Mesendoderm (in vitro differentiated cells): ENCODE data around the gene PDGFA.

Source experiments
- DNase-seq: peaks from one replicate; pipeline ENCODE4 v3.0.0; 2013
- H2AK5ac ChIP-seq: 2 replicates; pipeline ENCODE4 v1.6.1; 2013; ENCODE audit warnings: low read length, inconsistent platforms
- H2BK120ac ChIP-seq: 2 replicates; pipeline ENCODE4 v1.6.1; 2013; ENCODE audit warnings: low read depth, mild to moderate bottlenecking, low read length, moderate library complexity, mixed read lengths
- H2BK15ac ChIP-seq: replicated peaks from 2 replicates; pipeline ENCODE4 v1.6.1; 2013; ENCODE audit warnings: low read depth, mild to moderate bottlenecking, moderate library complexity
- H2BK5ac ChIP-seq: 2 replicates; pipeline ENCODE4 v1.6.1; 2013; ENCODE audit warnings: low read length, inconsistent platforms
- H3K18ac ChIP-seq: 2 replicates; pipeline ENCODE4 v1.6.1; 2013; ENCODE audit warnings: mild to moderate bottlenecking, low read length, mixed read lengths
- H3K23ac ChIP-seq: one replicate; pipeline ENCODE4 v1.6.1; 2013; ENCODE audit warnings: low read length
- H3K27ac ChIP-seq: 2 replicates; pipeline ENCODE4 v1.5.1; 2013; ENCODE audit warnings: low read depth, mild to moderate bottlenecking, inconsistent platforms, low read length, moderate library complexity
- H3K27me3 ChIP-seq: 2 replicates; pipeline ENCODE4 v1.6.1; 2013; ENCODE audit warnings: low read length, control low read depth, mild to moderate bottlenecking, inconsistent platforms; ENCODE audit not compliant: insufficient read depth, poor library complexity
- H3K36me3 ChIP-seq: 2 replicates; pipeline ENCODE4 v1.6.1; 2013; ENCODE audit warnings: low read length, inconsistent platforms; ENCODE audit not compliant: control insufficient read depth, insufficient read depth
- H3K4ac ChIP-seq: one replicate; pipeline ENCODE4 v1.6.1; 2013; ENCODE audit warnings: low read depth, mild to moderate bottlenecking, low read length, moderate library complexity
- H3K4me1 ChIP-seq: 2 replicates; pipeline ENCODE4 v1.6.1; 2013; ENCODE audit warnings: low read depth, low read length, inconsistent platforms; ENCODE audit not compliant: control insufficient read depth
- H3K4me2 ChIP-seq: 2 replicates; pipeline ENCODE4 v1.6.1; 2013; ENCODE audit warnings: low read length
- H3K4me3 ChIP-seq: 2 replicates; pipeline ENCODE4 v1.5.1; 2013; ENCODE audit warnings: mild to moderate bottlenecking, low read length
- H3K56ac ChIP-seq: one replicate; pipeline ENCODE4 v1.6.1; 2013; ENCODE audit warnings: low read length
- H3K79me1 ChIP-seq: 2 replicates; pipeline ENCODE4 v1.6.1; 2013; ENCODE audit warnings: low read length, inconsistent platforms
- H3K79me2 ChIP-seq: 2 replicates; pipeline ENCODE4 v1.6.1; 2013; ENCODE audit warnings: mild to moderate bottlenecking, low read length; ENCODE audit not compliant: control insufficient read depth, insufficient read depth
- H3K9ac ChIP-seq: 2 replicates; pipeline ENCODE4 v1.6.1; 2013; ENCODE audit warnings: low read length, inconsistent platforms
- H4K5ac ChIP-seq: one replicate; pipeline ENCODE4 v1.6.1; 2013; ENCODE audit warnings: low read length
- H4K8ac ChIP-seq: one replicate; pipeline ENCODE4 v1.6.1; 2013; ENCODE audit warnings: low read depth, mild to moderate bottlenecking, control low read depth, low read length, moderate library complexity
- WGBS: extraction: QIAGEN DNeasy Blood & Tissue Kit; methylation state at CpG from one replicate; pipeline ENCODE4 v1.1.7; 2013; ENCODE audit warnings: low lambda C conversion rate, missing lambda C conversion rate; ENCODE audit not compliant: insufficient coverage; ENCODE audit errors: extremely low coverage; 5-methylcytosine and 5-hydroxymethylcytosine counted together

Gene PDGFA

GRCh38 chr7:475425-475728, 44.3 kb downstream of the PDGFA start:
- no peak overlapping the region for H3K27ac ChIP-seq

DNA sequence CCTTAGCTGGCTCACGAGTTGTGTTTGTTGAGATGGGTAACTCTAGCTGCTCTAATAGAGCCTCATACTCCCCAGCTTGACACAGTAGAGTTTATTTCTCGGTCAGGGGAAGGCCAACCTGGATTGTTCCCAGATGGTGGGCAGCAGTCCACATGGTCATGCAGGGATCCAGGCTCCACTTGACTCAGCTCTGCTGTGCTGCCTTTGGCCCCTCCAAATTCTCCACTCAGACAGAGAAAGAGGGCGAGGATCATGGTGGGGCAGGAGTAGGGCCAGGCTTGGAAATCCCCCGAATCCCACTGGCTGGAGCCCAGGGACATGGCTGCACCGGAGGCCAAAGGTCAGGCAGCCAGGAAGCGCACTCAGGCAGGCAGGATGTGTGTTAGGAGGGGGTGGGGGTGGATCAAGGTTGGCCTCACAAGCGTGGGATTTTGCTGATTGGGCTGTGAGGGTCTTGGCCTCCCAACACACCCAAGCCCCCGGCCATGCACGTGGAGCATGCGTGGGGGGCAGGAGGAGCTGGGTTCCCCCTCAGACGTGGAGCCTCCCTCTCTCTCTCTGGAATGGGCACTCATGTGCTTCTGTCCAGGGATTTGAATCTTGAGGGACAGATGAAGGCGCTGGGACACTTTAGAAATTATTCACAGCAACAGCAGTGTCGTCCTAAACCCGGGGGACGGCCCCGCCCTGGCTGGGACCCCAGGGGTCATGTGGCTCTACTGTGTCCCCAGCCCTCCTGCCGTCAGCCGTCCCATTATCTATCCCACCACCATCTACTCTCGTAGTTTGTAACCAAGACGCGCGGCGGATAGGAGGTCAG, 44.8 kb downstream of the PDGFA start:
- Histone ChIP-seq H2BK15ac (no peak overlapping the region), H3K79me1 (no peaks in the 10 kb centered on the region), H3K79me2 (no peaks in the 10 kb centered on the region), H3K4me2 (no peak overlapping the region), H3K36me3 (no peaks in the 10 kb centered on the region), H4K5ac (no peak overlapping the region), H3K56ac (no peak overlapping the region), H3K4me1 (no peaks in the 10 kb centered on the region), H4K8ac (no peak overlapping the region), H2BK120ac (no peak overlapping the region), H3K9ac (no peak overlapping the region), H3K18ac (no peak overlapping the region), H3K4ac (no peak overlapping the region), H2BK5ac (no peak overlapping the region), H3K23ac (no peak overlapping the region), H3K4me3 (no peak overlapping the region), H3K27me3 (no peaks in the 10 kb centered on the region), H3K27ac (no peak overlapping the region), H2AK5ac (no peak overlapping the region)
- DNase-seq = no peak
- WGBS = no CpG with 5 or more reads among the region's 23 CpGs

More at GRCh38 chr7:475425-475728, 44.3 kb downstream of the PDGFA start:
- Histone ChIP-seq H3K4me2 (no peak overlapping the region), H2BK15ac (no peak overlapping the region), H3K18ac (no peak overlapping the region), H2BK5ac (no peak overlapping the region), H4K5ac (no peak overlapping the region), H3K4ac (no peak overlapping the region), H3K79me1 (no peaks in the 10 kb centered on the region), H4K8ac (no peak overlapping the region), H3K79me2 (no peaks in the 10 kb centered on the region), H2AK5ac (no peak overlapping the region), H3K4me1 (no peaks in the 10 kb centered on the region), H3K9ac (no peak overlapping the region), H3K4me3 (no peak overlapping the region), H3K23ac (no peak overlapping the region), H3K56ac (no peak overlapping the region), H3K36me3 (no peaks in the 10 kb centered on the region), H3K27me3 (no peaks in the 10 kb centered on the region), H2BK120ac (no peak overlapping the region)
- no CpG with 5 or more reads among the region's 7 CpGs for WGBS
- DNase-seq = no peak

DNA sequence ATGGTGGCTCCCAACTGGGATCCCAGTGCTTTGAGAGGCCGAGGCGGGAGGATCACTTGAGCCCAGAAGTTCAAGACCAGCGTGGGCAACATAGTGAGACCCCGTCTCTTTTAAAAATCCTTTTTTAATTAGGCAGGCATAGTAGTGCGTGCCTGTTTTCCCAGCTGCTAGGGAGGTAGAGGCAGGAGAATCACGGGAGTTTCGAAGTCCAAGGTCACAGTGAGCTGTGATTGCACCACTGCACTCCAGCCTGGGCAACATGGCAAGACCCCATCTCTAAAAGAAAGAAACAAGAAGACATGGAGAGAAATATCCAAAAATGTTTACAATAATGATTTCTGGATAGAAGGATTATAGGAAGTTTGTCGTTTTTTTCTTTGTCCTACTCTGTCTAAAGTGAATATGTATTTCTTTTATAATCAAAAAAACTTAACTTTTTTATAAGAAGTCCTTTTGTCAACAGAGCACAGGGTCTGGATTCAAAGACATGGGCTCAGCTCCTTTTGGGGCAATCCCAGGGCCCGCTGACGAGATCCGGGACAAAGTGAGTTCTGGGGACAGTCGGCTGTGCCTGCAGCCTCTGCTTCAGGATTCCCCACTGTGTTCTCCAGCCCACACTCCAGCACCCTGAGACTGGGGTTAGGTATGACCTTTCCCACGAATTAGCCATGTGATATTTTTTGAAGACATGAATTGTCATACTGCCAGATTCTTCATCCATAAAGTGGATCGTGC, 45.6 kb downstream of the PDGFA start:
- H3K79me1 ChIP-seq = no peaks in the 10 kb centered on the region
- H2BK5ac ChIP-seq = no peak overlapping the region
- H3K79me2 ChIP-seq = no peaks in the 10 kb centered on the region
- H4K5ac ChIP-seq = no peak overlapping the region
- no peak overlapping the region for H3K18ac ChIP-seq
- H3K4me3 ChIP-seq = no peak overlapping the region
- H4K8ac ChIP-seq = no peak overlapping the region
- no peak overlapping the region for H2AK5ac ChIP-seq
- WGBS = no CpG with 5 or more reads among the region's 14 CpGs
- DNase-seq = no peak
- no peaks in the 10 kb centered on the region for H3K4me1 ChIP-seq
- no peak overlapping the region for H3K4ac ChIP-seq
- no peaks in the 10 kb centered on the region for H3K27me3 ChIP-seq
- H3K36me3 ChIP-seq = no peaks in the 10 kb centered on the region
- H2BK15ac ChIP-seq = no peak overlapping the region
- no peak overlapping the region for H3K23ac ChIP-seq
- H3K4me2 ChIP-seq = no peak overlapping the region
- H2BK120ac ChIP-seq = no peak overlapping the region
- no peak overlapping the region for H3K9ac ChIP-seq
- no peak overlapping the region for H3K27ac ChIP-seq
- no peak overlapping the region for H3K56ac ChIP-seq

DNA sequence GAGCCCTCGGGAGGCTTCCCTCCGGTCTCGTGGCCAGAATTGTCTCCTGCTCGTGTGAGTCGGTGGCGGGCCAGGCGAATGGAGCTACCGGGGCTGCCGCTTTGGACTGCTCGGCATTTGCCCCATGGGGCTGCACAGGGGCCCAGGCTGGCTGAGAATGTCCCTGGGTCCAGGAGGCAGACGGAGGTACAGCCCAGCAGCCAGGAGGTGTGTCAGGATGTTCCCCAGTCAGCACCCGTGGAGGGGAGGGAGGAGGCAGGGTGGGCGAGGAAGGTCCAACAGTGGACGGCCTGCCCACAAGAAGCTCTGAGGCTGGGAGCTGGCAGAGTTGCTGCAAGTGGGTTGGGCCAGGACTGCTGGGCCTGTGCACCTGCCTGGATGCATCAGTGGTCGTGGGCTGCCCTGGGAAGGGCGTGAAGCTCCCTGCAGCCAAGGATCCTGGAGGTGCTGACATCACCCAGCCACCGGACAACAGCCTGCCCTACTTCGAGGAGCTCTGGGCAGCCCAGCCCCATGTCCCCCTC, 46.4 kb downstream of the PDGFA start:
- Histone ChIP-seq H3K4me3 (no peak overlapping the region), H3K23ac (no peak overlapping the region), H3K27ac (no peak overlapping the region), H2BK15ac (no peak overlapping the region), H3K36me3 (no peaks in the 10 kb centered on the region), H3K4ac (no peak overlapping the region), H3K18ac (no peak overlapping the region), H2BK5ac (no peak overlapping the region), H2BK120ac (no peak overlapping the region), H3K4me2 (no peak overlapping the region), H3K9ac (no peak overlapping the region), H3K79me2 (no peaks in the 10 kb centered on the region), H3K27me3 (no peaks in the 10 kb centered on the region), H3K79me1 (no peaks in the 10 kb centered on the region), H4K5ac (no peak overlapping the region), H4K8ac (no peak overlapping the region), H2AK5ac (no peak overlapping the region), H3K56ac (no peak overlapping the region), H3K4me1 (no peaks in the 10 kb centered on the region)
- DNase-seq = no peak
- no CpG with 5 or more reads among the region's 18 CpGs for whole genome bisulfite sequencing

DNA sequence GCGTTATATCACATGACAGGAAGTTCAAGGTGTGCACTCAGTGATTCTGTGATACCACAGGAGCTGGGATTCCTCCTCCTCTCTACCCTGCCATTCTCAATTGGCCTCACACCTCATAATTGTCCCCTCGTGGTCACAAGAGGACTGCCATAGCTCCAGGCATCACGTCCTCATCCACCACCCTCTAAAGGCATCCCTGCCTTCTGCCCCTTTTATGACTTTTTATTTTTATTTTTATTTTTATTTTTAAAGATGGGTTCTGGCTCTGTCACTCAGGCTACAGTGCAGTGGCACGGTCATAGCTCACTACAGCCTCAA, 47.0 kb downstream of the PDGFA start:
- Histone ChIP-seq H3K23ac (no peak overlapping the region), H3K27me3 (no peaks in the 10 kb centered on the region), H3K56ac (no peak overlapping the region), H3K79me1 (no peaks in the 10 kb centered on the region), H2BK5ac (no peak overlapping the region), H3K4me3 (no peak overlapping the region), H4K5ac (no peak overlapping the region), H2AK5ac (no peak overlapping the region), H3K4me1 (no peaks in the 10 kb centered on the region), H3K79me2 (no peaks in the 10 kb centered on the region), H4K8ac (no peak overlapping the region), H3K9ac (no peak overlapping the region), H2BK120ac (no peak overlapping the region), H3K4ac (no peak overlapping the region), H3K4me2 (no peak overlapping the region), H3K36me3 (no peaks in the 10 kb centered on the region), H3K18ac (no peak overlapping the region), H2BK15ac (no peak overlapping the region), H3K27ac (no peak overlapping the region)
- no peak for DNase-seq
- no CpG with 5 or more reads among the region's 4 CpGs for WGBS
